ENCODE data around the gene TRPT1.

The TRPT1 gene

DNA sequence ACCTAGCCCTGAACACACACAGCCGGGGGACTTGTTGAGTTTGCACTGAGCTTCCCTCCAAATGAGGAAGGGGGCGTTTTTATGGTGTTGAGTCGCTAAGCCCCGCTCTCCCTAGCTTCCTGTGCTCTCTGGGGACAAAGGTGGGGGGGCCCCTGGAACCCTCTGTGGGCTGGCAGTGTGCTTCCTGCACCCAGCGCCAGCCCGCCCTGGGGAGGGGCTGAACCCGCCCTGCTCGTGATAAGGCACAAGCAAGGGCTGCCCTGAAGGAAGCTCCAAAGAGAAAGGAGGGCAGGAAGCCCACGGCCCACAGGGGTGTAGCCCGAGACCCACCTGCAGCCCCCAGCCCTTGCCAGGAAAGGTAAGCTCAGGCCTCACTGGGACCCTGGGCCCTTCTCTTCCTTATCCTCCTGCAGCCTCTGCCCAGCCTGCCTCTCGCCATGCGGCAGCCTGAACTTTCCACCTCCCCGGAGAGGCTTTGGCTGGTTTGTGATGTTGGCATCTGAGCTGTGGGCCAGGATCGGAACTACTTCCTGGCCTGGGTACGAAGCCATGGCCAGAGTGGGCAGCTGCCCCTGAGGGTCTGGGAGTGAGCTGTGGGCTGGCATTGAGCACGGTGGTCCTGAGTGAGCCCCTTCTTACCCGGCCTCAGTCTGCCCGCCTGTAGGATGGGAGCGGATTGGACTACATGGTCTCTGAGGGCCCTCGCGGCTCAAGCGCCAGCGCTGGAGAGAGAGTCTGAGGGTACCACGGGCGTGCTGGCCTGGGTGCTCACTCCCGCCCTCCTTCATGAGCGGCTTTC, 19.3 kb downstream of the TRPT1 start, which contains the start of gene FERMT3:
FERMT3 (plus strand) TSS at position 265 of the 799 bp plus-strand sequence. CDS start 644 bp downstream, outside the sequence.
- DNase-seq: peak; percentile 32

DNA sequence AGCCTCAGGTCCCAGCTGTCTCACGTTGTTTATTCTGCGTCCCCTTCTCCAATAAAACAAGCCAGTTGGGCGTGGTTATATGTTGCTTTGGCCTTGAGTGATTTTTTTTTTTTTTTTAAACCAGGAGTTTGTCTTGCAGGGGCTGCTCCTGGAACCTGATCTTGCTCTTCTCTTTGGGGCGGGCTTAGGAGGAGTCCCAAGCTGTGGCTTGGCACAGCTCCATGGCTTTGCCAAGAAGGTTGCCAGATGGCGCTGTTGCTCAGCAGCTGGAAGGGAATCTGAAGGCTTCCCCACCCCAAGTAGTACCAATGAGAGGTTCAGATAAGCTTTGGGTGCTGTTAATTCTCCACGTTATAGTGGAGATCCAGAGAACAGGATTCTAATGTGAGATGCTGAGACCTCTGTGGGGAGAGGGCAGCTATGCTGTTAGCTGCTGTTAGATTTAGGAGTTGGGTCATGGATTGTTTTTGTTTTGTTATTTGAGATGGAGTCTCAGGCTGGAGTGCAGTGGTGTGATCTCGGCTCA, 21.5 kb downstream of the TRPT1 start:
- DNase-seq: peak; percentile 97

DNA sequence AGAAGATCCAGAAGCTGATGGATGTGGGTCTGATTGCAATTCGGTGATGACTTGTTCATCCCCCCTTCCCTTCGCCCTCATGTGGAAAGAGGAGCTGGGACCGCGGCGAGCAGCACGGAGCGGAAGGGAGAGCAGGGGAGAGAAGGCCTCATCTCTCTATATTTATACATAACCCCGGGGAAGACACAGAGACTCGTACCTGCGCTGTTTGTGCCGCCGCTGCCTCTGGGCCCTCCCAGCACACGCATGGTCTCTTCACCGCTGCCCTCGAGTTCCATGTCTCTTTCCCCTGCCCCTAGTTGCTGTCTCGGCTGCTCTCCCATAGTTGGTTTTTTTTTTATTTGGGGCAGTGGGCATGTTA, 21.9 kb downstream of the TRPT1 start:
- DNase-seq: no peak

DNA sequence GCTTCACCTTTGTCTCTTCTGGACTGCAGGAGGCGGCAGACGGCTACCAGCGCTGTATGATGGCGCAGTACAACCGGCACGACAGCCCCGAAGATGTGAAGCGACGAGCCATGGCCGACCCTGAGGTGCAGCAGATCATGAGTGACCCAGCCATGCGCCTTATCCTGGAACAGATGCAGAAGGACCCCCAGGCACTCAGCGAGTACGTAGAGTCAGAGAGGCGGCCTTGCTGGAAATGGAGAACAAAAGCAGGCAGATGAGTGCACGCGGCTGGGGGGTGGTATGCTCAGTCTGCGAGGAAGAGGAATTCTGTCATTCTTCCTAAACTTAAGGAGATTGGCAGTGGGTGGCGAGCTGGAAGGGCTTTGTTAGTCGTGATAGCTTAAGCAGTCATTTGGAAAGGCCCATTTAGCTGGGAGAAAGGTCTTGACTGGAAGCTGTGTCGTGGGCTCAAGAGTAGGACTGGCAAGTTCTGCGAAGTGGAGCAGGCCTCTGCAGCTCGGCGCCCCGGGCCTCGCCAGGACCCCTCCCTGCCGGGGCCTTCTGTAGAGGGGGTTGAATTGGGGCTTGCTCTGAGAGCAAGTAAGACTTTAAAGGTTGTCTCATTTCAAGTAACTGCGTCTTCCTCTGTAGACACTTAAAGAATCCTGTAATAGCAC, 22.4 kb downstream of the TRPT1 start:
- no peak for DNase-seq

DNA sequence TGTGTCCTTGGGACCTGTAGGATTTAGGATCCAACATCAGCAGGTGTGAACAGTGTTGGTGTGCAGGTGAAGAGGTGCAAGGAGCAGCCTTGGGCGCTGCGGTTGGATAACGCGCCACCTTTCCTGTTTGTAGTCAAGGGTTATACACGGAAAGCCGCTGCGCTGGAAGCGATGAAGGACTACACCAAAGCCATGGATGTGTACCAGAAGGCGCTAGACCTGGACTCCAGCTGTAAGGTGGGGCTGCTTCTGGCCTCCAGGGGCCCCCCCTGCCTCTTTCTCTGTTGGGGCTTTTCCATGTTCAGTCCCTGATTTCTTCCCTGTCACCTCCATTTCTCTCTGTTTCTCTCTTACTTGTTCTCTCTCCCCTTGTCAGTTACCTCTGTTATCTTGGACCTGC, 23.0 kb downstream of the TRPT1 start:
- no peak for DNase-seq

DNA sequence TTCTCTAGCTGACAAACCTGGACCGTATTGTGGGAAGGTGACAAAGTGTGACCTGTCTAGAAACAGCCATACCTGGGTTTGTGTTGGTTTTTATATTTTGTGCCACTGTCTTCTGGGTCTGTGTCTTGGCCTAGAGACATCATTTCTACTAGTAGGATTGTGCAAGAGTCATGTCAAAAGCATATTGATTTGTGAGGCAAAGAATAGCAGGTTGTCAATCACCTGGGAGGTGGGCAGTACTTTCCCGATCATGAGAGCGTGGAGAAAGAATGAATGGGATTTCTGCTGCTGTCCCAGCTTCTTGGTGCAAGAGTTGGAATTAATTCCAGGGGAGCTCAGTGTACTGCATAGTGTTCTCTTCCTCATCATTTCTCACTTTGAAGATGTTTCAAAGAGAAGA, 24.4 kb downstream of the TRPT1 start:
- DNase-seq: no peak

DNA sequence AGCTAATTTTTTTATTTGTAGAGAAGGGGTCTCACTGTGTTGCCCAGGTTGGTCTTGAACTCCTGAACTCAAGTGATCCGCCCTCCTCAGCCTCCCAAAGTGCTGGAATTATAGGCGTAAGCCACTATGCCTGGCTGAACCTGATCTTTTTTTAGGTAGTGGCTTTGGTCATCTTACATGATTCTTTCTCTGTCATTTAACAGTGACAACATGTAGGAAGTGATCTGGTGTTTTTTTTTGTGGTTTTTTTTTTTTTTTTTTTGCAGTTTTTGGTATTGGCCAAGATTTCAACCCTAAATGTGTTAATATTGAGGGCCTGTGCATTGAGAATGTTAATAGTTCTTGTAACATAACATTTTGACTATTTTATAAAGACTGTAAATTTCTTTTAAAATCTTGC, 27.5 kb downstream of the TRPT1 start:
- no peak for DNase-seq

GRCh38 chr11:64196626-64197025, 29.4 kb downstream of the TRPT1 start:
- no peak for DNase-seq

DNA sequence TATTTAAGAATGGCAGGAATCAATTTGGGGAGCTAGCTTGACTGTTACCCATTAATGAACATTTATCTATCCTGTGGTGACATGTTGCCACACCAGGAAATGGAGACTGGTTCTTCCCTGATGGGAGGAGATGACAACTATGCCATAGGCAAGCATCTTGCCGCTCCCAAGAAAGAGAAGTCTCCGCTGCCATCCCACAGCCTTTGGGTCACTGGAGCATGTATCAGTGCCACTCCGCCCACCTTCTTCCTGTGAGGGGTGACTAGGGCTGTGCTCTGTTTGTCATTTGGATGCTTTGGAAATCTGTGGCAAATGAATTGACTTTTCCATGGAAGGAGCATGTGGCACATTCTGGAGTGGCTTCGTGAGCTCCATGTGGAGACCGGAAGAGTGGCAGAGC, 33.6 kb downstream of the TRPT1 start:
- no peak for DNase-seq

- DNase-seq: peak; percentile 30
These were observed 39.4 kb downstream of the TRPT1 start for GRCh38 chr11:64186492-64187165.

- peak; percentile 100 for DNase-seq
These were observed 40.1 kb downstream of the TRPT1 start, which contains the start of gene STIP1 for GRCh38 chr11:64185693-64186491. Gene STIP1 (plus strand): TSS chr11:64186171. CDS start chr11:64186262, 91 bp downstream.

DNA sequence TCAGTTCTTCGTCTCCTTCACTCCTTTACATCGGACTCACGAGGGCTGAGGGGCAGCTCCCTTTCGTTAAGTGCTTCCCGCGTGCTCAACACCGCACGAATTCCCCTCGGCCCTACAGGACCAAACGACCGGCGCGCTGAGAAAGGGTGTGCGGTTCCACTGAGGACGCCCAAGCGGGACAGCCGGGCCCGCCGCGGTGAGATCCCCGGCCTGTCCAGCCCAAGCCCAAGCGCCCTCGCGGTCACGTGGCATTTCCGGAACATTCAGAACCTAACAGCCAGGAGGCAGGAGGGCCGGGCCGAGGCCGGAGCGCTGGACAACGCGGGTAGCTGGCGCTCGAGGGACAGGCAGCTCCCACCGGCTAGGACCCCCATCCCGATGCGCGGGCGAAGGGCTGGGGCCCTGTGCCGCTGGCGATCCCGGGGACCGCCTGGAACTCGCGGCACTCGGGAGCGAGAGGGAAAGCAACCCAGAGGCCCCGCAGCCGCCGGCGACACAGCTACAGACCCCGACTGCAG, 40.8 kb downstream of the TRPT1 start:
- DNase-seq: peak; percentile 73

GRCh38 chr11:64183890-64184289, 42.1 kb downstream of the TRPT1 start:
- DNase-seq: no peak

DNA sequence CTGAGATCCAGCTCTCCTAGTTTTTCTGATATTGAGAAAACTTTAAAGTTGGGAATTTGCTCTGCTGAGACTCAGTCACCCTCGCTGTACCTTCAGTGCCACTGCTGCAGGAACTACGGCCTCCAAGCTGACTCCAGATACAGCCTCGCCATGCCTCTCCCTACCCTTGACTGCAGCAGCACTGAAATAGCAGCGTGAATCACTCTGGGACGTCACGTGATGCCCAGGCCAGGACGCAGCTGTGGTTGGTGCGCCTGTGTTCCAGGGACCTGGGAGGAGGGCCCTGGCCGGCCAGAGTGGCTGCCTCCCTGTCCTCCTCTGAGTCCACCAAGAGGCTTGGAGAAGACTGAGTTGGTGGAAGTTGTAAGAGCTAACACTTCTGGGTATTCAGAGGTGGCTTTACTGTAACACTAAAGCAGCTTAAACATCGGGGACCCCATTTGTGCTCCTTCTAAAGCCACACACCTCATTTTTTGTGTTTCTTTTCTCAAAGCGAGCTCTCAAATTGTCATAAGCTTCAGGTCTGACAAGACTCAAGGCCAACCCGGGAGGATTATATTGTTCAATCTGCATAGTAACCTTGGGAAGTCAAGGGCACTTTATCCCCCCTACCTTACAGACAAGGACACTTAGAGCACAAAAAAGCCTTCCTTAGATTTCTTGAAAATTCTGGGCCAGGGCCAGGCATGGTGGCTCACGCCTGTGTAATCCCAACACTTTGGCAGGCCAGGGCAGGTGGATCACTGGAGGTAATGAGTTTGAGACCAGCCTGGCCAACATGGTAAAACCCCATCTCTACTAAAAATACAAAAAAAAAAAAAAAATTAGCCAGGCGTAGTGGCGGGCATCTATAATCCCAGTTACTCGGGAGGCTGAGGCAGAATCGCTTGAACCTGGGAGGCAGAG, 44.2 kb downstream of the TRPT1 start:
- DNase-seq: peak; percentile 96

DNA sequence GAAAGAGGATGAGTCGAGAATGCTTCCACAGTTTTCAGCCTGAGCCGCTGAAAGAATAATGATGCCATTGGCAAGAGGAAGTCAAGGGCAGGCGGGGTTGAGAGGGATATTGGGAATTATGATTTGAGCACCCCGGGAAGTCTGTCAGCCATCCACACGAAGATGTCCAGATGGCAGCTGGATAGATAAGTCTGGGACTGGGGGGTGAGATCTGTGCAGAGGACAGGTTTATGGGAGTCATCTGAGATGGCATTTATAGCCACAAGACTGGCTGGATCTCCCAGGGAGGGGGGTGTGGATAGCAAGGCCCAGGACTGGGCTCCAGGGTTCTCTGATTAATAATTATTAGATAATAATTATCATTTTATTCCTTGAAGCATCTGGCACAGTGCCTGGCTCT, 45.1 kb downstream of the TRPT1 start:
- no peak for DNase-seq

DNA sequence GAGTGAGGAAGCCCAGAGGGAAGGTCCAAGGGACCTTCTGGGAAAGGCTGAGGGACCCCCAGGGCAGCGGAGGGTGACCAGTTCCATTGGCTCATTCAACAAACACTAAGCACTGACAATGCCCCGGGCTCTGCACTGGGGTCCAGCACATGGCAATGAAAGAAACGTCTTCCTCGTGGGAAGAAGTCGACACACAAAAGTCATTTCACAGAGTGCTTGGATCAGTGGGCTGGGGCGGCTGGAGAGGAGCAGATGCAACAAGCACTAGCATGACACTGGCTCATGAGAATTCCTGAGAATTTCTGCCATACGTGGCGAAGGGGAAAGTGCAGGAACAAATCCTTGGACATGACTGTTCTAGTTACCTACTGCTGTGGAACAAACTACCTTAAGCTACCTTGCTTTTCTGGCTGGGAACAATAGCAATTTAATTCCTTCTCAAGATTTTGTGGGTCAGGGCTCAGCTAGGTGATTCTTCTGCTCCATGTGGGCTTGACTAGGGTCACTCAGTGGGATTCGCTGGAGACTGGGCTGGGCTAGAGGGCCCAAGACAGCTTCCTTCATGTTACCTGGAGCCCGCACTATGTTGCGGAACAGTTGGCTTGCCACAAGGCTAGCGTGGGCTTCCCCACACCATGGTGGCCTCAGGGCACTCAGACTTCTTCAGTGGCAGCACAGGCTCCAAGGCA, 46.9 kb downstream of the TRPT1 start:
- no peak for DNase-seq

DNA sequence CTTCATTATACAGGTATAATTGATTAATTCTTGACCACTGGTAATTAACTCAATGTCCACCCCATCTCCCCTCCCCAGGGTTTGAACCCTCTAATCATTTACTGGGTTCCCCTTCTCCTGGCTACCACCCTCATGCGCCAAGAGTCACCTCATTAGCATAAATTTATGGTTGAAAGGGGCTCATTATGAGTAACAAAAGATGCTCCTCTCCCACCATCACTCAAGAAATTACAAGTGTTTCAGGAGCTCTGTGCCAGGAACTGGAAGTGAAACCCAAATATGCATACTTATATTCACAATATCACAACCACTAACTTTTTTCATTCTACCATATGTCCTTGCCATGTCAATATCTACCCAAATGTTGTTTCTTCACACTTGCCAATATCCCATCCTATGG, 47.8 kb downstream of the TRPT1 start:
- DNase-seq: no peak

DNA sequence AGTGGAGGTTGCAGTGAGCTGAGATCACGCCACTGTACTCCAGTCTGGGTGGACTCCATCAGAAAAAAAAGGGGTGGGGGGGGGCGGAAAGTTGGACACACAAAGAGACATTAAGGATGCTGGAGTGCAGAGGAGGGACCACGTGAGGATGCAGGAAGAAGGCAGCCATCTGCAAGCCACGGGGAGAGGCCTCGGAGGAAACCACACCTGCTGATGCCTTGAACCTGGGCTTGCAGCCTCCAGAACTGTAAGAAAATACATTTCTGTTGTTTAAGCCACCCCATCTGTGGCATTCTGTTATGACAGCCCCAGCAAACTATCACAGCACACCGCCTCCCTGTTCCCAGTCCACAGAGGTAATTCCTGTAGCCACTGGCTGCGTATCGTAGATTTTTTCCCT, 49.2 kb downstream of the TRPT1 start:
- no peak for DNase-seq

All from RPMI8226 (cell line).